NCI-H2196 treated with DMSO at 0.1 percent for 48 hours (cell line): ENCODE data around the gene TP63.
"Not testable (repeated sequence)": the region's sequence is repeated elsewhere in the genome, so short reads cannot be mapped to it uniquely, and the experiment has no call there.

Experiments used
- DNase-seq: peaks from one replicate; lab custom pipeline; 2025; ENCODE audit not compliant: unreplicated experiment; lab: John Stamatoyannopoulos, UW

TP63 gene

GRCh38 chr3:189631373-189631408 is at the start of gene TP63:
Gene TP63, plus strand, starts transcription at chr3:189631389. Its CDS starts 127 bp downstream, at chr3:189631516.
- DNase-seq = no peak

DNA sequence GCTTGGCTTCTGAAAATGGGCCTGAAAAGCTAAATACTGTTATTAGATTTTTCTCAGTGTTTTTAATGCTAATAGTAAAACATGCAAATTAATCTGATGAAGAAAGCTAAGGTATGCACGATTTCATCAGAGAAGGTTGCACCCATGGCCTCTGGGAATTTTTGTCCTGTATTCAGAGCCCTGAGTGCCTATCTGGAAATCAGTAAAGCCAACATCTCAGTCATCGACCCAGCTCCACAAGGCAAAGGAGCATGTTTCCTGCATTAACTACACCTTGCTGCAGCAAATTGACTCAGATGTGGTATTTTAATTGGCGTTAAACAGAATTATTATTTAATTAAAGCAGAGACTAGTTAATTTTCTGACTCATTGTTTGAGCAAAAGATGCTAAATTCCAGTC is 49.0 kb upstream of the TP63 start:
- no peak for DNase-seq

DNA sequence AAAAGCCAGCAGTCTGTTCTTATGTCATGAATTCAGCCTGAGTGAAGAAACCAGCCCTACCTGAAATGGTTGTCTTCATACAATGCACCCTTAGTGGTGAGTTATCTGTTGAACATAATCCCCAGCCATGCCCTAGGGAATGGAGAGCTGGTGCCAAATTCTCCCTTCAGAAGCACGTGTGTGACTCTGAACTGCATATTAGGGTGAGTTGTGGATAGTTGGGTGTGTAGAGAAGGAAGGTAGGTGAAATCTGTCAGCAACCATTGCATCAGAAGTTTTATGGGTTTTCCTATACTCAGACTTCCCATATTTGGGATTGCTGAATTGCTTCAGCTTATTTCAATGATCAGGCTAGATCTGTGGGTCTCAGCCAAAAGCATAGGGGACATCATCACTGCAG is 46.5 kb upstream of the TP63 start:
- DNase-seq = no peak

GRCh38 chr3:189586941-189587663 is 44.1 kb upstream of the TP63 start:
- no peak for DNase-seq

- no peak for DNase-seq
Measured at GRCh38 chr3:189587664-189588040, 43.5 kb upstream of the TP63 start.

- DNase-seq = no peak
Measured at GRCh38 chr3:189588070-189588469, 43.1 kb upstream of the TP63 start.

GRCh38 chr3:189588475-189589178 is 42.6 kb upstream of the TP63 start:
- DNase-seq = no peak

- DNase-seq = no peak
Measured at GRCh38 chr3:189589179-189589569, 42.0 kb upstream of the TP63 start.

DNA sequence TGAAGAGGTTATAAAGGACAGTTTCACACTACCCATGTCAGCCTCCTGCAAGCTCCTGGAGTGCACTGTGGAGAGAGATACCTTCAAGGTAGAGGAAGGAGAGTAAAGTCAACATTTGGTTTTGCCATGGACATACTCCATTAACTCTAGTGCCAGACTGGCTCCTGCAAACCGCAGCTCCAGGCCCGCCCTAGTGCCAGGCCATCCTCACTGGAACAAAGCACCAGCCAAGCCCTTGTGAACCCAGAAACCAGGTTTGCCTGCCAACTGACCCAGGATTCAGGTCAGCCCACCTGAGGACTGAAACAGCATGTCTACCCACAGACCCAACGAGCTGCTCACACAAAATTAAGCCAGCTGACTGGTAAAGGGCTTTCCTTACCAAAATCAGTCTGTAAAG is 41.0 kb upstream of the TP63 start:
- DNase-seq = no peak

GRCh38 chr3:189593581-189593980 is 37.6 kb upstream of the TP63 start:
- no peak for DNase-seq

DNA sequence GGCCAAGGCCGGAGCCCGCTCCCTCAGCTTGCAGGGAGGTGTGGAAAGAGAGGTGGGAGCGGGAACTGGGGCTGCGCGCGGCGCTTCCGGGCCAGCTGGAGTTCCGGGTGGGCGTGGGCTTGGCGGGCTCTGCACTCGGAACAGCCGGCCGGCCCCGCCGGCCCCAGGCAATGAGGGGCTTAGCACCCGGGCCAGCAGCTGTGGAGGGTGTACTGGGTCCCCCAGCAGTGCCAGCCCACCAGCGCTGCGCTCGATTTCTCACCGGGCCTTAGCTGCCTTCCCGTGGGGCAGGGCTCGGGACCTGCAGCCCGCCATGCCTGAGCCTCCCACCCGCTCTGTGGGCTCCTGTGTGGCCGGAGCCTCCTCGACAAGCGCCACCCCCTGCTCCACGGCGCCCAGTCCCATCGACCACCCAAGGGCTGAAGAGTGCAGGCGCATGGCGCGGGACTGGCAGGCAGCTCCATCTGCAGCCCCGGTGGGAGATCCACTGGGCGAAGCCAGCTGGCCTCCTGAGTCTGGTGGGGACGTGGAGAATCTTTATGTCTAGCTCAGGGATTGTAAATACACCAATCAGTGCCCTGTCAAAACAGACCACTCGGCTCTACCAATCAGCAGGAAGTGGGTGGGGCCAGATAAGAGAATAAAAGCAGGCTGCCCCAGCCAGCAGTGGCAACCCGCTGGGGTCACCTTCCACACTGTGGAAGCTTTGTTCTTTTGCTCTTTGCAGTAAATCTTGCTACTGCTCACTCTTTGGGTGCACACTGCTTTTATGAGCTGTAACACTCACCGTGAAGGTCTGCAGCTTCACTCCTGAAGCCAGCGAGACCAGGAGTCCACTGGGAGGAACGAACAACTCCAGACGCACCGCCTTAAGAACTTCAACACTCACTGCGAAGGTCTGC is 34.9 kb upstream of the TP63 start:
- not testable (repeated sequence) for DNase-seq

- DNase-seq = no peak
Measured at GRCh38 chr3:189597918-189598317, 33.3 kb upstream of the TP63 start.

GRCh38 chr3:189598530-189599225 is 32.5 kb upstream of the TP63 start:
- no peak for DNase-seq

DNA sequence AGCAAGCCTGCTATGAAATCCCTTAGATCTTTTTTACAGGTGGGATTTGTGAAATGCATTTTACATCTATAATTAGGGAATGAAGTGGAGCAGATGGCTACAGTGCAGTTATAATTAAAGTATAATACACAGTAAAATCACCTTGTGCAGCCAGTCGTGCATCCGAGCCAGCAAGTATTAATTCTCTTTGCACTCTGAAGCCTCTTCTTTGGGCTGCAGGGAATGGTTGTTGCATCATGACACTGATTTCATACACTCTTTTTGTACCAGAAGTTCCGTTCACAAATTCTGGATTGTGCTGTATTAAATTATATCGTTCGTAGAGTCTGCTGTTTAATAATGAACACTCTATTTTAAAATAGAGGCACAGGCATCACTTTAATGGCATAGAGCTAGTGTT is 28.7 kb upstream of the TP63 start:
- no peak for DNase-seq

- no peak for DNase-seq
Measured at GRCh38 chr3:189605717-189606116, 25.5 kb upstream of the TP63 start.

GRCh38 chr3:189606774-189607173 is 24.4 kb upstream of the TP63 start:
- DNase-seq = no peak

DNA sequence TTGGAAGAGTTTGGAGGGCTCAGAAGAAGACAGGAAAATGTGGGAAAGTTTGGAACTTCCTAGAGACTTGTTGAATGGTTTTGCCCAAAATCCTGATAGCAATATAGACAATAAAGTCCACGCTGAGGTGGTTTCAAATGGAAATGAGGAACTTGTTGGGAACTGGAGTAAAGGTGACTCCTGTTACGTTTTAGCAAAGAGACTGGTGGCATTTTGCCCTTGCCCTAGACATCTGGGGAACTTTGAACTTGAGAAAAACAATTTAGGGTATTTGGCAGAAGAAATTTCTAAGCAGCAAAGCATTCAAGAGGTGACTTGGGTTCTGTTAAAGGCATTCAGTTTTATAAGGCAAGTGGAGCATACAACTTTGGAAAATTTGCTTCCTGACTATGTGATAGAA is 18.5 kb upstream of the TP63 start:
- not testable (repeated sequence) for DNase-seq

DNA sequence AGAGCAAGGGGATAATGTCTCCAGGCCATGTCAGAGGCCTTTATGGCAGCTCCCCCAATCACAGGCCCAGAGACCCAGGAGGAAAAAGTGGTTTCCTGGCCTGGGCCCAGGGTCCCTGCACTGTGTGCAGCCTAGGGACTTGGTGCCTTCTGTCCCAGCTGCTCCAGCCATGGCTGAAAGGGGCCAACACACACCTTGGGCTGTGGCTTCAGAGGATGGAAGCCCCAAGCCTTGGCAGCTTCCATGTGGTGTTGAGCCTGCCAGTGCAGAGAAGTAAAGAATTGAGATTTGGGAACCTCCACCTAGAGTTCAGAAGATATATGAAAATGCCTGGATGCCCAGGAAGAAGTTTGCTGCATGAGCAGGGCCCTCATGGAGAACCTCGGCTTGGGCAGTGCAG is 18.1 kb upstream of the TP63 start:
- no peak for DNase-seq

GRCh38 chr3:189621948-189622603 is 9.1 kb upstream of the TP63 start:
- no peak for DNase-seq

DNA sequence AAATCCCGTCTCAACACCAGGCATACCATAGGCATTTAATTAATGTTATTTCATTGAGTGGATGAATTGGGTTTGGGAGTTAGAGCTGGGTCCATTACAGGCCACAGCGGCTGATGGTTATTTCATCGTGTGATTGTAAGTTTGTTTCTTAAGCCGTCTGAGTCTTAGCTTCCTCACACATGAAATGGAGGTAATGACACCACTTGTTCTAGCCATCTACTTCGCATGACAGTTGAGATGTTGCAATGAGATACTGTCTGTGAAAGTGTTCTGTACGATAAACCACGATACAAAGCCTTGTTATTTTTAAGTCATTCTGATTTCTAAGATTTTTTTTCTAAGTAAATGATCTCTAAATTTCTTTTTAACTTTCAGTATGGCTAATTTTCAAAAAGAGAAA is 8.6 kb upstream of the TP63 start:
- no peak for DNase-seq

DNA sequence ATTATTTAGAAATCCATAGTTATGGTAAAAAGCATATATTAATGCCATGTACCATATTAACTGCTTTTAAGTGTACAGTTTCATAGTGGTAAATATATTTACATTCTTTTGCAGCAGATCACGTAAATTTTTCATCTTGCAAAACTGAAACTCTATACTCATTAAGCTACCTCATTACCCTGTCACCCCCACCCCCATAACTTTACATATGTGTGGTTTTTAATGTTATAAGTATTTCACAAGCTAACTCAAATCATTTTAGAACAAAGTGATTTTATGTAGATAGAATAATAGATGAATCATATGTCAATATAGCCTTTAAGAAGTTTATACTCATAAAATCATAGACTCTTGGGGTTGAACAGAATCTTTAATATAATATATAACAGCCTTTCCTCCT is 7.1 kb upstream of the TP63 start:
- no peak for DNase-seq
